Measurements from ENCODE around the gene TTN. TPM values are rescaled to one million over a fixed set of nuclear protein-coding genes. Genes with fewer than 3 reads are reported as not detected.

The TTN gene
- total RNA-seq, 6 donors from 2014 or later: 13.8 to 895 (median 119) TPM

- TF ChIP-seq POLR2AphosphoS5 (IDR thresholded peaks at IDR 0.05) (no peak), CTCF (IDR thresholded peaks at IDR 0.05) (no peak), POLR2A (IDR thresholded peaks at IDR 0.05) (no peak), EP300 (IDR thresholded peaks at IDR 0.05) (no peak)
- Histone ChIP-seq H3K4me1 (peaks cover 0 to 10% (median 3%) of the 10 kb centered on the region in 4 donors), H3K36me3 (peaks cover 22 to 67% (median 42%) of the 10 kb centered on the region in 4 donors), H3K4me3 (no peak overlapping the region), H3K27ac (no peak overlapping the region), H3K9me3 (no peaks in the 10 kb centered on the region), H3K27me3 (no peaks in the 10 kb centered on the region)
- WGBS, 2 donors: 96 to 98% methylated on average over 4 of the region's 4 CpGs
- DNase-seq (no peak), ATAC-seq (ENCODE audit: low FRiP score in 2 of 2) (no peak)
Observed at GRCh38 chr2:178502751-178503150, 304.5 kb downstream of the TTN start.

- H3K27ac ChIP-seq: no peak overlapping the region
- H3K27me3 ChIP-seq: no peaks in the 10 kb centered on the region
- WGBS, 2 donors: 96 to 98% methylated on average over 3 of the region's 3 CpGs
- no peak for TF ChIP-seq CTCF (IDR thresholded peaks at IDR 0.05)
- no peak for TF ChIP-seq EP300 (IDR thresholded peaks at IDR 0.05)
- TF ChIP-seq POLR2AphosphoS5 (IDR thresholded peaks at IDR 0.05): no peak
- TF ChIP-seq POLR2A (IDR thresholded peaks at IDR 0.05): no peak
- H3K4me1 ChIP-seq: no peaks in the 10 kb centered on the region
- no peak for ATAC-seq (ENCODE audit: low FRiP score in 2 of 2)
- no peak overlapping the region for H3K4me3 ChIP-seq
- DNase-seq: no peak
- H3K9me3 ChIP-seq: no peaks in the 10 kb centered on the region
- peaks cover 22 to 93% (median 55%) of the 10 kb centered on the region in 4 donors for H3K36me3 ChIP-seq
Observed at GRCh38 chr2:178499640-178500039, 307.6 kb downstream of the TTN start.

GRCh38 chr2:178498137-178498536 lies 309.1 kb downstream of the TTN start:
- TF ChIP-seq CTCF (IDR thresholded peaks at IDR 0.05) (no peak), POLR2AphosphoS5 (IDR thresholded peaks at IDR 0.05) (no peak), EP300 (IDR thresholded peaks at IDR 0.05) (no peak), POLR2A (IDR thresholded peaks at IDR 0.05) (no peak)
- ATAC-seq (ENCODE audit: low FRiP score in 2 of 2): no peak
- H3K36me3 ChIP-seq: peaks cover 20 to 91% (median 63%) of the 10 kb centered on the region in 4 donors

GRCh38 chr2:178496049-178496448 lies 311.2 kb downstream of the TTN start:
- Histone ChIP-seq H3K9me3 (no peaks in the 10 kb centered on the region), H3K27ac (no peak overlapping the region), H3K36me3 (peaks cover 22 to 83% (median 54%) of the 10 kb centered on the region in 4 donors), H3K4me3 (no peak overlapping the region), H3K4me1 (no peaks in the 10 kb centered on the region), H3K27me3 (no peaks in the 10 kb centered on the region)
- no peak for TF ChIP-seq POLR2AphosphoS5 (IDR thresholded peaks at IDR 0.05)
- TF ChIP-seq CTCF (IDR thresholded peaks at IDR 0.05): no peak
- TF ChIP-seq POLR2A (IDR thresholded peaks at IDR 0.05): no peak
- ATAC-seq (ENCODE audit: low FRiP score in 2 of 2) (no peak), DNase-seq (no peak)
- whole genome bisulfite sequencing, 2 donors: 74 to 82% methylated on average over 4 of the region's 4 CpGs

More at GRCh38 chr2:178498137-178498536, 309.1 kb downstream of the TTN start:
- Histone ChIP-seq H3K9me3 (no peaks in the 10 kb centered on the region), H3K4me3 (no peak overlapping the region), H3K27me3 (no peaks in the 10 kb centered on the region), H3K27ac (no peak overlapping the region), H3K4me1 (no peaks in the 10 kb centered on the region)
- DNase-seq: no peak

- no peak for TF ChIP-seq CTCF (IDR thresholded peaks at IDR 0.05)
- no peak for TF ChIP-seq EP300 (IDR thresholded peaks at IDR 0.05)
- TF ChIP-seq POLR2A (IDR thresholded peaks at IDR 0.05): no peak
- TF ChIP-seq POLR2AphosphoS5 (IDR thresholded peaks at IDR 0.05): no peak
- peaks cover 13 to 83% (median 42%) of the 10 kb centered on the region in 4 donors for H3K36me3 ChIP-seq
- no peak for ATAC-seq (ENCODE audit: low FRiP score in 2 of 2)
Observed at GRCh38 chr2:178491612-178492011, 315.6 kb downstream of the TTN start.

More at GRCh38 chr2:178491612-178492011, 315.6 kb downstream of the TTN start:
- Histone ChIP-seq H3K27me3 (no peaks in the 10 kb centered on the region), H3K27ac (no peak overlapping the region), H3K9me3 (no peaks in the 10 kb centered on the region), H3K4me3 (no peak overlapping the region), H3K4me1 (no peaks in the 10 kb centered on the region)
- no peak for DNase-seq
- 74 to 93% methylated on average over 6 of the region's 6 CpGs for WGBS, 2 donors

All from upper lobe of left lung (tissue), 6 donors.